Measurements from ENCODE around the gene PRM1.

The PRM1 gene

DNA sequence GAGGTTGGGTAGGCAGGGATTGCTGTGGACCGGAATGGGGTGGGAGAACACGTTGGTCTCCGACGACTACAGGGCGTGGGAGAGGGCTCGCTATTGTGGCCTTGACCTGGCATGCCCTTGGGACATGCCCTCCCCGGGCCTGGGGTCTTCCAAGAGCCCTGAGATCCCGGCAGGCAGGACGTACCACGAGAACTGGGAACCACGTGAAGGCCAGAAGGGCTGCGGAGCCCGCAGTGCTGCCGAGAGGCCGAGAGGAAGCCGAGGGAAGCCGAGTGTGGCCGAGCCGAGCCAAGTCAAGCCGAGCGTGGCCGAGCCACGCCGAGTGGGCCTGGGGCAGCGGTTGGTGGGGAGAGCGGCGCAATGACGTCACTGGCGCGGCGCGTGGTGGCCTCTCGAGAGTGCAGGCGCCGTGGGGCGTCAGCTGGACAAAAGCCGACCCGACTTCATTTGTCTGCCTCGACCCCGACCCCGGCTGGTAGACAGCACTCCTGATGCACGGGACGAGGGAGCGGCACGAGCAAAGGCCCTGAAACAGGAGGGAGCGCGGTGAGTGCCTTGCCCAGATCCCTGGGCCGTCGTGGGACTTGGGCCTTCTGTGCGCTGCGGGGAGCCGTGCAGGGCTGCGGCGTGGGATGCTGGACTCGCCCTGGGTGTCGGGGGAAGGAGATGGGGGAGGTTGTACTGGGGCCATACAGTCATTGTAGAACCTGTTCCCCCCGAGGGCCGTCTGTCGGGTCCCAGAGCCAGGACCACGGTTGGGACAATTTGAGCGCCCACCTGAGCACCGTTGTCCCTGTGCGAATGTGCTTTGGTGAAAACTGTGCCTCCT, 31.7 kb downstream of the PRM1 start:
- TF ChIP-seq, protein P1, sequence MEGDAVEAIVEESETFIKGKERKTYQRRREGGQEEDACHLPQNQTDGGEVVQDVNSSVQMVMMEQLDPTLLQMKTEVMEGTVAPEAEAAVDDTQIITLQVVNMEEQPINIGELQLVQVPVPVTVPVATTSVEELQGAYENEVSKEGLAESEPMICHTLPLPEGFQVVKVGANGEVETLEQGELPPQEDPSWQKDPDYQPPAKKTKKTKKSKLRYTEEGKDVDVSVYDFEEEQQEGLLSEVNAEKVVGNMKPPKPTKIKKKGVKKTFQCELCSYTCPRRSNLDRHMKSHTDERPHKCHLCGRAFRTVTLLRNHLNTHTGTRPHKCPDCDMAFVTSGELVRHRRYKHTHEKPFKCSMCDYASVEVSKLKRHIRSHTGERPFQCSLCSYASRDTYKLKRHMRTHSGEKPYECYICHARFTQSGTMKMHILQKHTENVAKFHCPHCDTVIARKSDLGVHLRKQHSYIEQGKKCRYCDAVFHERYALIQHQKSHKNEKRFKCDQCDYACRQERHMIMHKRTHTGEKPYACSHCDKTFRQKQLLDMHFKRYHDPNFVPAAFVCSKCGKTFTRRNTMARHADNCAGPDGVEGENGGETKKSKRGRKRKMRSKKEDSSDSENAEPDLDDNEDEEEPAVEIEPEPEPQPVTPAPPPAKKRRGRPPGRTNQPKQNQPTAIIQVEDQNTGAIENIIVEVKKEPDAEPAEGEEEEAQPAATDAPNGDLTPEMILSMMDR (IDR thresholded peaks at IDR 0.05): no peak
- H3K4me3 ChIP-seq (ENCODE audit: low read depth in 1 of 2, low read length in 1 of 2): no peak overlapping the region
- peaks cover 32% of the 10 kb centered on the region for H3K27me3 ChIP-seq

GRCh38 chr16:11248133-11248532, 33.0 kb downstream of the PRM1 start:
- Histone ChIP-seq H3K9me3 (no peaks in the 10 kb centered on the region), H3K27ac (no peak overlapping the region), H3K27me3 (peaks cover 23% of the 10 kb centered on the region), H3K36me3 (no peaks in the 10 kb centered on the region), H3K4me1 (ENCODE audit: control insufficient read depth in 1 of 2, insufficient read depth in 1 of 2, low read depth in 1 of 2, low read length in 1 of 2) (no peaks in the 10 kb centered on the region), H3K4me3 (ENCODE audit: low read depth in 1 of 2, low read length in 1 of 2) (no peak overlapping the region)
- TF ChIP-seq, protein P1 (IDR thresholded peaks at IDR 0.05): no peak

More for the DNA sequence above, 31.7 kb downstream of the PRM1 start:
- Histone ChIP-seq H3K36me3 (no peaks in the 10 kb centered on the region), H3K4me1 (ENCODE audit: control insufficient read depth in 1 of 2, insufficient read depth in 1 of 2, low read depth in 1 of 2, low read length in 1 of 2) (peaks cover under 1% of the 10 kb centered on the region in 2 experiments), H3K27ac (no peak overlapping the region), H3K9me3 (no peaks in the 10 kb centered on the region)

DNA sequence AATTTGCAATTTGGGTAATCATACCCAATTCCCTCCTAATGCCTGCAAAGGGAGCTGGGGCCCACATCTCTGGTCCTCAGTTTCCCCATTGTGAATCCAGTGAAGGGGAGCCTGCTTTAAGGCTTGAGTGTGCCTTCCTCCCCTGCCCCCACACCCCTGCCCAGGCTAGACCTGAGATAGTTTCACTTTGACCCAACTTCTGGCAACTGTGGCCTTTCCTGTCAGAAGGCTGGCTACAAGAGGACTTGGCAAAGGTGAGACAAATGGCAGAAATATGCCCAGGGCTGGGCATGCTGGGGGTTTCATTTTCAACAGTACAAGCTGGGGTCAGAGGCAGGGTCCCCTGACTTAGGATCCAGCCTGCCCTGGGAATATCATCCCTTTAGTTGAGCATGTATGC, 35.1 kb downstream of the PRM1 start:
- no peaks in the 10 kb centered on the region for H3K36me3 ChIP-seq
- no peaks in the 10 kb centered on the region for H3K4me1 ChIP-seq (ENCODE audit: control insufficient read depth in 1 of 2, insufficient read depth in 1 of 2, low read depth in 1 of 2, low read length in 1 of 2)
- no peak overlapping the region for H3K4me3 ChIP-seq (ENCODE audit: low read depth in 1 of 2, low read length in 1 of 2)
- TF ChIP-seq, protein P1 (IDR thresholded peaks at IDR 0.05): no peak
- H3K27ac ChIP-seq: no peak overlapping the region
- no peaks in the 10 kb centered on the region for H3K9me3 ChIP-seq
- H3K27me3 ChIP-seq: peaks cover 8% of the 10 kb centered on the region

DNA sequence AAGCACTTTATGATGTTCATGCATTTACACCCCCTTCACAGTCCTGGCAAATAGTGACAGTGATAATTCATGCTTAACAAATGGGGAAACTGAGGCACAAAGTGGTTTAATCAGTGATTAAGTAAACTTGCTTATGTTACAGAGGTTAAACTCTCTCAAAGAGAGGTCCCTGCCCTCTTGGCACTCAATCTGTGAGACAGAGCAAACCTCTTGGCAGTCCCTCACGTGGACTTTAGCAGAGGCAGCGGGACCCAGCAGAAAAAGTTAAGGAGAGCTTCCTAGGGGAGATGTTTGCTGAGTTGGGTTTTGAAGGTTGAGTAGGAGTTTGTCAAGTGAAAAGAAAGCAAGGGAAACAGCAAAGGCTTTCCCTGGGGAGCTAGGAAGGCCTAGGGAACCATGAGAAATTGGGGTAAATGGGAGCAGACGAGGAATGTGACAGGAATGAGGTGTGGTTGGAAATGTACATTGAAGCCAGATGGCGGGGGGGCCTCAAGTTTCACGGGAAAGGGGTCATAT, 35.9 kb downstream of the PRM1 start:
- Histone ChIP-seq H3K9me3 (no peaks in the 10 kb centered on the region), H3K36me3 (no peaks in the 10 kb centered on the region), H3K27me3 (peaks cover 8% of the 10 kb centered on the region), H3K4me3 (ENCODE audit: low read depth in 1 of 2, low read length in 1 of 2) (no peak overlapping the region), H3K27ac (no peak overlapping the region), H3K4me1 (ENCODE audit: control insufficient read depth in 1 of 2, insufficient read depth in 1 of 2, low read depth in 1 of 2, low read length in 1 of 2) (no peaks in the 10 kb centered on the region)
- TF ChIP-seq, protein P1 (IDR thresholded peaks at IDR 0.05): no peak

- Histone ChIP-seq H3K27me3 (peaks cover 8% of the 10 kb centered on the region), H3K27ac (no peak overlapping the region), H3K9me3 (no peaks in the 10 kb centered on the region), H3K36me3 (no peaks in the 10 kb centered on the region), H3K4me3 (ENCODE audit: low read depth in 1 of 2, low read length in 1 of 2) (no peak overlapping the region), H3K4me1 (ENCODE audit: control insufficient read depth in 1 of 2, insufficient read depth in 1 of 2, low read depth in 1 of 2, low read length in 1 of 2) (no peaks in the 10 kb centered on the region)
- TF ChIP-seq, protein P1 (IDR thresholded peaks at IDR 0.05): no peak
Measured at GRCh38 chr16:11242658-11243057, 38.5 kb downstream of the PRM1 start.
